ENCODE results near the gene PHKB.

GRCh38 chr16:47611042-47611441, 149.9 kb downstream of the PHKB start:
- no peak for TF ChIP-seq CTCF (conservative IDR thresholded peaks at IDR 0.05 in 1 of 2, IDR thresholded peaks at IDR 0.05 in 1 of 2; ENCODE audit: low read depth in 1 of 2, low read length in 2 of 2)
- TF ChIP-seq EZH2 (IDR thresholded peaks at IDR 0.05; ENCODE audit: low read length, missing control alignments): no peak
